ENCODE data around the gene HSF2BP.
"Not testable (repeated sequence)": the region's sequence is repeated elsewhere in the genome, so short reads cannot be mapped to it uniquely, and the experiment has no call there.

Gene HSF2BP

GRCh38 chr21:43516860-43517627 lies 142.2 kb downstream of the HSF2BP start:
- DNase-seq (ENCODE audit: low read depth) = not testable (repeated sequence)

- DNase-seq (ENCODE audit: low read depth) = not testable (repeated sequence)
These were observed 142.9 kb downstream of the HSF2BP start for GRCh38 chr21:43516295-43516847.

GRCh38 chr21:43514834-43515233 lies 144.5 kb downstream of the HSF2BP start:
- not testable (repeated sequence) for DNase-seq (ENCODE audit: low read depth)

GRCh38 chr21:43513023-43513422 lies 146.3 kb downstream of the HSF2BP start:
- not testable (repeated sequence) for DNase-seq (ENCODE audit: low read depth)

- DNase-seq (ENCODE audit: low read depth) = not testable (repeated sequence)
These were observed 148.1 kb downstream of the HSF2BP start for GRCh38 chr21:43511209-43511608.

GRCh38 chr21:43510669-43511068 lies 148.6 kb downstream of the HSF2BP start:
- not testable (repeated sequence) for DNase-seq (ENCODE audit: low read depth)

- not testable (repeated sequence) for DNase-seq (ENCODE audit: low read depth)
These were observed 155.4 kb downstream of the HSF2BP start for GRCh38 chr21:43503892-43504291.

- not testable (repeated sequence) for DNase-seq (ENCODE audit: low read depth)
These were observed 156.1 kb downstream of the HSF2BP start for GRCh38 chr21:43503075-43503750.

GRCh38 chr21:43502407-43503071 lies 156.7 kb downstream of the HSF2BP start:
- not testable (repeated sequence) for DNase-seq (ENCODE audit: low read depth)

GRCh38 chr21:43498924-43499323 lies 160.4 kb downstream of the HSF2BP start:
- DNase-seq (ENCODE audit: low read depth) = not testable (repeated sequence)

GRCh38 chr21:43498065-43498464 lies 161.2 kb downstream of the HSF2BP start:
- not testable (repeated sequence) for DNase-seq (ENCODE audit: low read depth)

- not testable (repeated sequence) for DNase-seq (ENCODE audit: low read depth)
These were observed 164.8 kb downstream of the HSF2BP start for GRCh38 chr21:43494279-43495012.

- not testable (repeated sequence) for DNase-seq (ENCODE audit: low read depth)
These were observed 165.8 kb downstream of the HSF2BP start for GRCh38 chr21:43493471-43493870.

- DNase-seq (ENCODE audit: low read depth) = not testable (repeated sequence)
These were observed 171.1 kb downstream of the HSF2BP start for GRCh38 chr21:43488235-43488634.

- not testable (repeated sequence) for DNase-seq (ENCODE audit: low read depth)
These were observed 173.2 kb downstream of the HSF2BP start for GRCh38 chr21:43486051-43486450.

- not testable (repeated sequence) for DNase-seq (ENCODE audit: low read depth)
These were observed 174.3 kb downstream of the HSF2BP start for GRCh38 chr21:43485016-43485415.

GRCh38 chr21:43479197-43479596 lies 180.1 kb downstream of the HSF2BP start:
- DNase-seq (ENCODE audit: low read depth) = not testable (repeated sequence)
